DMS114 treated with DMSO at 0.1 percent for 48 hours (cell line): ENCODE results near the gene TEX19.

Source experiments
- DNase-seq: peaks from one replicate; lab custom pipeline; 2025; ENCODE audit not compliant: unreplicated experiment; lab: John Stamatoyannopoulos, UW

The TEX19 gene

GRCh38 chr17:82388223-82388921, 29.3 kb downstream of the TEX19 start:
- no peak for DNase-seq

DNA sequence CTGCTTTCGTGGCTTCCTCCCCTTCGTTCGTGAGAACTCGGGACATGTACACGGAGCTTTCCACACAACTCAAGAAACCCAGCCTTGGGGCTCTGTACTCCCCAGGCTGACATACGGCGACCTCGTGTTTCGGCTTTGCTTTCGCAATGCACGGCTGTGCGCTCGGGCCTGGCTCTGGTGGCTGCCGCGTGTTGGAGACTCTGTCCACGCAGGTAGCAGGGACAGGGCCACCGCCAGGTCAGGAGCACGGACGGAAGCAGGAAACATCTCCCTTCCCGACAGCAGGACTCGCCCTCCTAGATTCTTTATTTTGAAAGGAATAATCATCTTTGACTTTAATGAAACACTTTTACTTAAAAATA, 29.9 kb downstream of the TEX19 start:
- DNase-seq = no peak

GRCh38 chr17:82389379-82389778, 30.3 kb downstream of the TEX19 start:
- DNase-seq = no peak

GRCh38 chr17:82390015-82390859, 31.2 kb downstream of the TEX19 start:
- no peak for DNase-seq

DNA sequence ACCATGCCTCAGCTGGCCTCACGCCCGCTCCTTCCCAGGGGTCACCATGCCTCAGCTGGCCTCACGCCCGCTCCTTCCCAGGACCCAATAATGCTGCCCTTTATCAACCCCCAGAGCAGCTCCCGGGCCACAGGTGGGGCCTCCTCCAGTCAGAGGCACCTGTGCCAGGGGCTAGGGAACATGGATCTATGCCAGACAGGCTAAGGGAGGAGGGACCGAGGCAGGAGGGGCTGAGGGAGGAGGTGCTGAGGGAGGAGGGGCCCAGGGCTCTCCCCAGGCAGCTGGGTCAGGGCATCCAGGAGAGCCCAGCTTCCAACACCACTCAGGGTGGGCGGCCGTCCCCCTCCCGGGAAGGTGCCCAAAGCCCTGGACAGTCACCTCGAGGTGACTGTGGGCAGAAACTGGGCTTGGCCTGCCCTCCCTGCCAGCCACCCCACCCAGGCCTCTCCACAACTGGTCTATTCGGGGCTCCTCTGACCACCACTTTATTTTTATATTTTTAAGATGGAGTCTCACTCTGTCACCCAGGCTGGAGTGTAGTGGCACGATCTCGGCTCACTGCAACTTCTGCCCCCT, 31.9 kb downstream of the TEX19 start:
- no peak for DNase-seq

DNA sequence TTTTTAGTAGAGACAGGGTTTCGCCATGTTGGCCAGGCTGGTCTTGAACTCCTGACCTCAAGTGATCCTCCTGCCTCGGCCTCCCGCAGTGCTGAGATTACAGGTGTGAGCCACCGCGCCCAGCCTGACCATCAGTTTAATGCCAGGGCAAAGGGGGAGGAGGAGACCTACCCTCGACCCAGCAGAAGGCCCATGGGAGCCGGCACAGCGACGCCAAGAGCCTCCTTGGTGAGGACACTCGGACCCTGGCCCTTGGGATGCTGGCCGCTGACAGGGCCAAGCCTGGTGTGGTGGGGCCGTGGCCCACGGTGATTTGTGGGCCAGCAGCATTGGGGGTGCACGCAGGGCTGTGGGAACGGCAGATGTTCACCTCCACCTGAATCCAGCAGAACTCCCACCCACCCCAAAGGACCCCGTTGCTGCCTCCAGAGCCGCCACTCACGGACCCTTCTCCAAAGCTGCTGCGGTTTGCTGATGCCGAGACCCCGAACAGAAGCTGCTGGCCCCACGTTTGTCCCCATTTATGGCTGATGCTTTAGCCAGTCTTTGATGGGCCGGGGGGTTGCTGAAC, 32.5 kb downstream of the TEX19 start:
- no peak for DNase-seq

GRCh38 chr17:82392209-82392920, 33.3 kb downstream of the TEX19 start:
- no peak for DNase-seq

GRCh38 chr17:82392941-82393340, 33.9 kb downstream of the TEX19 start:
- no peak for DNase-seq

DNA sequence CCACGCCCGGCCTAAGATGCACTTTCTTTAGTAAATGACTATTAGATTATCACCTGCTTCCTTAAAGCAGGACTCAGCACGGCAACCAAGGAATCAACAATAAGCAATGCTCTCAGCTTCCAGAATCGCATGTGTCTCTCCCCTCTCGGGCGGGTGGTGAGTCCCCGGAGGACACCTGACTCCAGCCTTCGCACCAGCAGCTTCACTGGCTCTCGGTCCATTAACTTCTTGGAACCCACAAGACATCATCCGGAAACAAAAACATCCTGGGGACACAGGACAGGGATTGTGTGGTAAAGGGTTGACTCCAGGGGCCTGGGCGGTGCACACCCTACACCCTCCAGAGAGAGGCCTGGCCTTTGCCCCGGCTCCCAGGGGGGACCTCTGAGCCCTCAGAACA, 35.2 kb downstream of the TEX19 start:
- no peak for DNase-seq

- DNase-seq = no peak
These were observed 37.8 kb downstream of the TEX19 start for GRCh38 chr17:82396601-82397435.

DNA sequence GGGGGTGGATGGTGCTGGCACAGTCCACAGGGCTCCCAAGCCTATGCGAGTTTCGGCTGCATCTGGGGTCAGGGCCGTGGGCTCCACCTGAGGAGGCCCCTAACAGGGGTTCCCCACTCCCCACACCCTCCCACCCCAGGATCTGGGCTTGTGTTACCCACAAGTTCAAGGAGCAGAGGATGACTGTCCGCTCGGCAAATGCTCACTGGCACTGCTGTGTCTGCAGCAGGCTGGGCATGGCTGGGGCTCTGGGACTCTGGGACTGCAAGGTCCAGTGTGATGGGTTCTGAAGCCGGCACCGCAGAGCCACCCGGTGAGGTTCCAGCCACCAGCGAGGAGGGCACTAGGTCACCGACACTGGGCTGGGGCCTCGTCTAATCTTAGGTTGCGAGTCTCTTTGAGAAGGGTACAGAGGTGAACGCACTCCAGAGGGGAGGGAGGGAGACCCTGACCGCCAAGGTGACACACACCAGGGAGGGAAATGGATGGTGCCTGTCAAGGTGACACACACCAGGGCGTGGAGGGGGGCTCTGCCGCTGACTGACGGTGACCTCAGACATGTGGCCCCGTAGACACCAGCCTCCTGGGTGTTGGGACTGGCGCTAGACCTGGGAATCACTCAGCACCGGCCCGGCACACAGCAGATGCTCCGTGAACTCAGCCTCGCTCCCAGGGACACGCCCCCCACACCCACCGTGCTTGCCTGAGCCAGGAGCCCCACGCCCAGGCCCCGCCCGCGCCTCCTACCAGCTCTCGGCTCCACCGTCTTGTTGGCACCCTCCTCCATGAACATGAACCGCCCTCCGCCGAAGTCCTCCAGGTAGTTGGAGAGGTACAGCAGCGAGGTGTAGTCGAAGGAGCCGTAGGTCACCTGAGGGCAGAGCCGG, 38.6 kb downstream of the TEX19 start:
- no peak for DNase-seq

- no peak for DNase-seq
These were observed 40.0 kb downstream of the TEX19 start for GRCh38 chr17:82399041-82399441.

DNA sequence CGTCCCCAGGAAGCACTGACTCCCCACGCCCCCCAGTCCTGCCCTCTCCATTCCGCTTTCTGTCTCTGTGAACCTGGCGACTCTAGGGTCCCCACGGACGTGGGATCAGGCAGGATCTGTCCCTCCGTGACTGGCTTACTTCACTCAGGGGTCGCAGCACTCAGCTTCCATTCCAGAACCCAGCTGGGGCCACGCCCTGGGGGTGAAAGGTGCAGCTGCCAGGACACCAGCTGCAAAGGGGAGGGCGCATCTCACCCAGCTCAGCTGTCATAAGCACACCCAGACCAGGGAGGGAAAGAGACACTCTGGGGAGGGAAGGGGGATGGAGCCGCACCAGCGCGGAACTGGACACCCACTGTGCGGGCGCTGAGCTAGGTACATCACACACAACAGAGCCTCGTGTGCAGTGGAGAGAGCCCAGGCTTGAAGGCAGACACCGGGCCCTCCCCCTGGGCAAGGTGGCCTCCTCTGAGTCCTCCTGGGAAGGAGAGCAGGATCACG, 40.6 kb downstream of the TEX19 start:
- no peak for DNase-seq

- no peak for DNase-seq
These were observed 41.2 kb downstream of the TEX19 start for GRCh38 chr17:82400206-82400605.

DNA sequence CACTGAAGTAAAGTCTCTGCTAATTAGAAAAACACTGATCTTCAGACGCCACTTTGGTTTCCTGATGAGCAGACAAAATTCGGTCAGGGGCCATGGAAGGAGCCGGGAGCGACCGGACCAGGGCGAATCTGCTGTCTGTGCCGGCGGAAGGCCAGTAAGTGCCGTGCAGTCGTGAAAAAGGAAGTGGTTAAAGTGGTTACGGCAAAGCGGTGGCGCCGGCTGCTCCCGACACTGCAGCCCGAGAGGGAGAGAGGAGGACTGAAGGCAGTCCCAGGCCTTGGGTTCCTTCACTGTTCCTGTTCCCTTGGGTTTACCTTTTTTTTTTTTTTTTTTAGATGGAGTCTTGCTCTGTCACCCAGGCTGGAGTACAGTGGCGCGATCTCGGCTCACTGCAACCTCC, 41.8 kb downstream of the TEX19 start:
- no peak for DNase-seq

- no peak for DNase-seq
These were observed 43.8 kb downstream of the TEX19 start for GRCh38 chr17:82402865-82403264.

DNA sequence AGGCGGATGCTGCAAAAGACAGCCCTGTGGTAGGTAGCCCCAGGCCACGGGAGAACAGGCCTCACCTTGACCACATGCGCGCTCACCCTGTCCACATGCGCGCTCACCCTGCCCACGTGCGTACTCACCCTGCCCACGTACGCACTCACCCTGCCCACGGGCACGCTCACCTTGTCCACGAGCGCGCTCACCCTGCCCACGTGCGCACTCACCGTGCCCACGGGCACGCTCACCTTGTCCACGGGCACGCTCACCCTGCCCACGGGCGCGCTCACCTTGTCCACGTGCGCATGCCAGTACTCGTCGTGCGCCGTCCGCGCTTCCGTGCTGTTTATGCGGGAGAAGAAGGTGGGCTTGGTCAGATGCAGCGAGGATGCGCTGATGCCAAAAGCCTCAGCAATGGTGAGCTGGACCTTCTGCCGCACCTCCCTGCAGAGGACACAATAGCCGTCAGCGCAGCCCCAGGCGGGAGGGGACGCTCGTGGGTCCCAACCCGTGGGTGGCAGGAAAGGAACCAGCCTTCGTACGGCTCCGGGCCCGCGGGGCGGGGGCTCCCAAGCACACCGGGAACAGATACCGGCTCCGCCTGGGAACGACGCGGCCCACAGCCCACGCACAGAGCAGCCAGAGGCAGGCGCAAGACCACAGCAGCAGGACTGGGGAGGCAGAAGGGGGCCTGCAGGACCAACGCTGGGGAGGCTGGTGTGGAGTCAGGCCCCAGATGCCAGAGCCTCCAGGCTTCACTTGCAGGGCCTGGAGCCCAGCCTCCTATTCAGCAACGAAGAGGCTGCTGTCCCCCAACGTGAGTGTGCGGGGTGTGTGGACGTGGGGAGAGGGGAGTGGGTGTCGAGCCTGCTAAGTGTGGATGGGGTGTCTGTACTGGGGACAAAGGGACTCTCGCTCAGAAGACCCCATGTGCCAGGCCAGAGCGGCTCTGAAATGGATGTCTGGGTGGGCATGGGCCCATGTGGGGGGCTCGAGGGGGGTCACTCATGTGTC, 44.9 kb downstream of the TEX19 start:
- DNase-seq = no peak

GRCh38 chr17:82405051-82405450, 46.0 kb downstream of the TEX19 start:
- no peak for DNase-seq
